Parathyroid adenoma (tissue), 2 donors: ENCODE results near the gene TRIM61.
"Not testable (repeated sequence)": the region's sequence is repeated elsewhere in the genome, so short reads cannot be mapped to it uniquely, and the experiment has no call there.

Source experiments
- H2AFZ ChIP-seq: fragments of 300-600 bp; sonication (generic); one replicate; pipeline ENCODE4 v1.7.0; 2017; ENCODE audit warnings: antibody characterized with exemption, mild to moderate bottlenecking
- H3K27ac ChIP-seq: fragments of 300-600 bp; sonication (generic); one replicate; pipeline ENCODE4 v1.7.0; 2017
- H3K27me3 ChIP-seq: fragments of 300-600 bp; sonication (generic); one replicate; pipeline ENCODE4 v1.7.0; 2017; ENCODE audit warnings: low read length; ENCODE audit not compliant: control insufficient read depth, insufficient read depth
- H3K36me3 ChIP-seq: fragments of 300-600 bp; sonication (generic); one replicate; pipeline ENCODE4 v1.7.0; 2017; ENCODE audit warnings: low read length; ENCODE audit not compliant: control insufficient read depth, insufficient read depth
- H3K4me1 ChIP-seq: fragments of 300-600 bp; sonication (generic); one replicate; pipeline ENCODE4 v1.7.0; 2017; ENCODE audit warnings: control low read depth
- H3K4me2 ChIP-seq: fragments of 300-600 bp; sonication (generic); one replicate; pipeline ENCODE4 v1.7.0; 2017; ENCODE audit warnings: low read length
- H3K4me3 ChIP-seq: fragments of 300-600 bp; sonication (generic); one replicate; pipeline ENCODE4 v1.7.0; 2017; ENCODE audit warnings: low read depth, low read length
- H3K79me2 ChIP-seq: fragments of 300-600 bp; sonication (generic); one replicate; pipeline ENCODE4 v1.7.0; 2017; ENCODE audit warnings: control low read depth
- H3K9ac ChIP-seq: fragments of 300-600 bp; sonication (generic); one replicate; pipeline ENCODE4 v1.7.0; 2017; ENCODE audit warnings: mild to moderate bottlenecking
- H3K9me3 ChIP-seq: fragments of 300-600 bp; sonication (generic); one replicate; pipeline ENCODE4 v1.7.0; 2017; ENCODE audit warnings: low read length; ENCODE audit not compliant: control insufficient read depth
- CTCF ChIP-seq: fragments of 300-600 bp; sonication (generic); IDR thresholded peaks from one replicate; pipeline ENCODE4 v1.7.0; 2017; ENCODE audit warnings: antibody characterized with exemption, mild to moderate bottlenecking
- donor health status: primary hyperparathyroidism.

TRIM61 gene

GRCh38 chr4:164946810-164947209 lies 30.6 kb downstream of the TRIM61 start:
- H3K27me3 ChIP-seq = no peaks in the 10 kb centered on the region
- no peaks in the 10 kb centered on the region for H3K79me2 ChIP-seq
- no peak for TF ChIP-seq CTCF
- H2AFZ ChIP-seq = no peak overlapping the region
- H3K27ac ChIP-seq = no peak overlapping the region
- H3K9me3 ChIP-seq = no peaks in the 10 kb centered on the region
- H3K4me1 ChIP-seq = no peaks in the 10 kb centered on the region
- no peak overlapping the region for H3K9ac ChIP-seq
- H3K36me3 ChIP-seq = no peaks in the 10 kb centered on the region
- H3K4me3 ChIP-seq = no peak overlapping the region
- H3K4me2 ChIP-seq = no peak overlapping the region

GRCh38 chr4:164945146-164945545 lies 32.3 kb downstream of the TRIM61 start:
- no peaks in the 10 kb centered on the region for H3K9me3 ChIP-seq
- no peak overlapping the region for H3K4me2 ChIP-seq
- TF ChIP-seq CTCF = no peak
- H3K4me3 ChIP-seq = no peak overlapping the region
- H3K79me2 ChIP-seq = no peaks in the 10 kb centered on the region
- H3K4me1 ChIP-seq = no peaks in the 10 kb centered on the region
- H2AFZ ChIP-seq = no peak overlapping the region
- H3K27me3 ChIP-seq = no peaks in the 10 kb centered on the region
- no peak overlapping the region for H3K27ac ChIP-seq
- no peaks in the 10 kb centered on the region for H3K36me3 ChIP-seq
- no peak overlapping the region for H3K9ac ChIP-seq

- H3K27ac ChIP-seq = no peak overlapping the region
- no peaks in the 10 kb centered on the region for H3K27me3 ChIP-seq
- no peak overlapping the region for H3K9ac ChIP-seq
- H2AFZ ChIP-seq = no peak overlapping the region
- no peaks in the 10 kb centered on the region for H3K4me1 ChIP-seq
- no peaks in the 10 kb centered on the region for H3K9me3 ChIP-seq
- no peaks in the 10 kb centered on the region for H3K79me2 ChIP-seq
- H3K36me3 ChIP-seq = no peaks in the 10 kb centered on the region
- TF ChIP-seq CTCF = no peak
- no peak overlapping the region for H3K4me3 ChIP-seq
- H3K4me2 ChIP-seq = no peak overlapping the region
Measured at GRCh38 chr4:164943192-164943591, 34.3 kb downstream of the TRIM61 start.

- no peak overlapping the region for H2AFZ ChIP-seq
Measured at GRCh38 chr4:164937576-164938270, 39.7 kb downstream of the TRIM61 start.

GRCh38 chr4:164935865-164936606 lies 41.4 kb downstream of the TRIM61 start:
- H3K79me2 ChIP-seq = not testable (repeated sequence)

More at GRCh38 chr4:164937576-164938270, 39.7 kb downstream of the TRIM61 start:
- H3K4me3 ChIP-seq = no peak overlapping the region
- H3K36me3 ChIP-seq = no peaks in the 10 kb centered on the region
- no peaks in the 10 kb centered on the region for H3K9me3 ChIP-seq
- TF ChIP-seq CTCF = no peak
- no peaks in the 10 kb centered on the region for H3K79me2 ChIP-seq
- no peak overlapping the region for H3K9ac ChIP-seq
- no peak overlapping the region for H3K4me2 ChIP-seq
- H3K27me3 ChIP-seq = no peaks in the 10 kb centered on the region
- H3K4me1 ChIP-seq = no peaks in the 10 kb centered on the region
- H3K27ac ChIP-seq = no peak overlapping the region

More at GRCh38 chr4:164935865-164936606, 41.4 kb downstream of the TRIM61 start:
- H3K27ac ChIP-seq, H2AFZ ChIP-seq, H3K4me2 ChIP-seq, H3K9me3 ChIP-seq, H3K4me1 ChIP-seq, H3K4me3 ChIP-seq, H3K27me3 ChIP-seq, H3K36me3 ChIP-seq, H3K9ac ChIP-seq: not testable (repeated sequence)
